Astrocyte of the spinal cord (primary cell): ENCODE results near the gene NPAS3.

Source experiments
- DNase-seq: peaks from one replicate; pipeline ENCODE4 v3.0.0; 2011; ENCODE audit warnings: low read depth, low spot score
- H3K4me3 ChIP-seq: 2 replicates; pipeline ENCODE4 v1.5.1; 2011; ENCODE audit warnings: low read depth, mild to moderate bottlenecking, low read length, moderate library complexity
- CTCF ChIP-seq: IDR thresholded peaks from 2 replicates; pipeline ENCODE4 v1.5.1; 2012; ENCODE audit warnings: low read depth, mild to moderate bottlenecking, low read length, inconsistent platforms
- in situ Hi-C: cut with HindIII; loops from 2 replicates; pipeline ENCODE4 v1.10.0; 2017; ENCODE audit warnings: low sequenced_read_pairs

NPAS3 gene

DNA sequence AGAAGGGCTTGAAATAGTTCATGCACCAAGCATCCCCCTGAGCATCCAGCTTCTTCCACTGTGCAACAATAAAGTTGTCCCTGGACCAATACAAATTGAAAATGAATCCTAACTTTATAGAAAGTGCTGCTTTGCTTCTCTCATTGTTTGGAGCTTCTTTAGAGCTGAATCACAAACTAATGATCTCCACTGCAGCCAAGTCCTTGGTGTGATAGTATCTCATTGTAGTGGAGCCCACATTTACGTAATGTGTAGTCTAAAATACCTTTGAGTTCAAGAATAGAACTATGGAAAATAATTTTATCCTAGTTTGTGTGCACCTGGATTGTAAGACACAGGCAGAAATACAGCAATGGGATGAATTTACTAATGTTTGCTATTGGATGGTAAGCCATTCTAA is 692.3 kb downstream of the NPAS3 start:
- TF ChIP-seq CTCF: no peak
- in situ Hi-C loops: no loop called here
- H3K4me3 ChIP-seq: no peak overlapping the region
- no peak for DNase-seq

- no peak for TF ChIP-seq CTCF
- no peak for DNase-seq
- in situ Hi-C loops: no loop called here
Observed at GRCh38 chr14:33631441-33631840, 692.8 kb downstream of the NPAS3 start.

GRCh38 chr14:33634631-33635030 is 696.0 kb downstream of the NPAS3 start:
- no peak for TF ChIP-seq CTCF
- in situ Hi-C loops: no loop called here
- DNase-seq: peak; percentile 46

More at GRCh38 chr14:33631441-33631840, 692.8 kb downstream of the NPAS3 start:
- no peak overlapping the region for H3K4me3 ChIP-seq

GRCh38 chr14:33636716-33637115 is 698.0 kb downstream of the NPAS3 start:
- DNase-seq: no peak
- no peak for TF ChIP-seq CTCF
- in situ Hi-C loops: no loop called here
- H3K4me3 ChIP-seq: no peak overlapping the region

More at GRCh38 chr14:33634631-33635030, 696.0 kb downstream of the NPAS3 start:
- no peak overlapping the region for H3K4me3 ChIP-seq

- H3K4me3 ChIP-seq: no peak overlapping the region
- DNase-seq: peak; percentile 51
- in situ Hi-C loops: no loop called here
- TF ChIP-seq CTCF: no peak
Observed at GRCh38 chr14:33642080-33642479, 703.4 kb downstream of the NPAS3 start.

DNA sequence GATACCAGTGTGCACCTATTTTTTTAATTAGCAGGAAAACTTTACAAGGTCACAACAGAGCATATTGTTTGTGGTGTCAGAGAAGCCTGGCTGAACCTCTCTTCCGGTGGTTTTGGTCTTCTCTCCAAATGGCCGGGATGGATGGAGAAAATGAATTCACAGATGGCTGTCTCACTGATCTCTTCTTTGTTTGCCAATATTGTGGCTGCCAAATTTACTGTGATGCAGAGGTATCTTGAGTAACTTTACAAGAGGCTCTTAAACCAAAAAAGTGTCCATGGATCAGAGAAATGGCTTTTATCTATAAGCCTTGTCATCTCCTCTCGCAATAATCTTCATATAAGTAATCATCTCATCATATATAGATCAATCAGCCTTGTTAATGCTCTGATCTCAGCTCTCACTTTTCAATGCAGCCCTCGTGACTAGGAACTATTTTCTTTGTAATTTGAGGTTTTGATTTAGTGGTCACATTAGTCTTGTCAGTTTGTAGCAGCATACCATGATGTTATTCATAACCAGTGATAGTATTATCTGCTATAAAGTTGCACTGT is 704.1 kb downstream of the NPAS3 start:
- in situ Hi-C loops: no loop called here
- no peak overlapping the region for H3K4me3 ChIP-seq
- DNase-seq: no peak
- TF ChIP-seq CTCF: no peak
